ENCODE results near the gene NTSR1.

DNA sequence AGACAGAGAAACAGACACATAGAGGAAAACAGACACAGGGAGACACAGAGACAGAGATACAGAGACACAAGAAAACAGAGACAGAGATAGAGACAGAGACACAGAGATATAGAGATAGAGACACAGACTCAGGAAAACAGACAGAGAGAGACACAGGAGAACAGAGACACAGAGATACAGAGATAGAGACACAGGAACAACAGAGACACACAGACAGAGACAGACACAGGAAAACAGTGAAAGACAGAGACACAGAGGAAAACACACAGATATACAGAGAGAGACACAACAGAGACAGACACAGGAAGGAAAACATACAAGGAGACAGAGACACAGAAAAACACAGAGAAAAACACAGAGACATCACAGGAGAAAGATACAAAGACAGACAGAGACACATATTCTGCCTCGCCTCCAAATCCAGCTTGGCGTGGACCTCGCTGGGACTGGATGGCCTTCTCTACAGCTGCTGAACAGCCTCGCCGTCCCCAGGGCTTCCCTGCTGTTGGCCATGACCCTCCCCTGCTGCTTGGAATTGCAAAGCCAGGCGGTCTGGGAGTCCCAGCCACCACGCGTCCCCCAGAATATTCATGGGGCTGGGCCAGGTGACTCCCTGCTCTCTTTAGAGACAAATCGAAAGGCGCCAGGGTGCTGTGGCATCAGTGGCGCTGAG lies 36.8 kb downstream of the NTSR1 start:
- TF ChIP-seq CTCF (IDR thresholded peaks at IDR 0.05) (no peak), ZFX (IDR thresholded peaks at IDR 0.05; ENCODE audit: borderline replicate concordance) (no peak)
